Gastroesophageal sphincter (tissue), 4 donors: ENCODE data around the gene UNC5A. TPM values are rescaled to one million over a fixed set of nuclear protein-coding genes. Genes with fewer than 3 reads are reported as not detected.

Source experiments
- ATAC-seq: fragments of 150-250 bp; one replicate; pipeline ENCODE4 v1.9.1; 2016; ENCODE audit warnings: mild to moderate bottlenecking, moderate library complexity
- H3K27ac ChIP-seq, 4 donors: fragments of 200-600 bp; sonication (generic) in 3 of 4; 1 replicate in 3 of 4; 2 replicates in 1 of 4; pipeline ENCODE4 v1.5.1; 2016 to 2019
- H3K27me3 ChIP-seq: fragments of 200-600 bp; sonication (generic); one replicate; pipeline ENCODE4 v1.5.1; 2019
- H3K36me3 ChIP-seq, 2 donors: fragments of 200-600 bp; sonication (generic); one replicate each; pipeline ENCODE4 v1.5.1; 2019; ENCODE audit warnings: control low read depth in 1 of 2
- H3K4me1 ChIP-seq, 3 donors: fragments of 200-600 bp; sonication (generic); 1 replicate in 2 of 3; 2 replicates in 1 of 3; pipeline ENCODE4 v1.5.1; 2016 to 2019; ENCODE audit warnings: control low read depth in 2 of 3
- H3K4me3 ChIP-seq, 2 donors: fragments of 200-600 bp; sonication (generic); one replicate each; pipeline ENCODE4 v1.5.1; 2019; ENCODE audit warnings: mild to moderate bottlenecking in 1 of 2, moderate library complexity in 1 of 2
- H3K9me3 ChIP-seq, 3 donors: fragments of 200-600 bp; sonication (generic); one replicate each; pipeline ENCODE4 v1.5.1; 2017 to 2019; ENCODE audit warnings: control low read depth in 2 of 3
- CTCF ChIP-seq, 4 experiments: fragments of 200-600 bp in 2 of 4; fragments of 450-650 bp in 2 of 4; sonication (generic) in 1 of 4; IDR thresholded peaks; one replicate each; pipeline ENCODE4 v1.5.1; 2017 to 2019; ENCODE audit warnings: antibody characterized with exemption in 4 of 4, mild to moderate bottlenecking in 2 of 4, moderate library complexity in 2 of 4
- EP300 ChIP-seq: sonication (generic); formaldehyde crosslinking; IDR thresholded peaks from one replicate; pipeline ENCODE4 v1.6.1; 2017; ENCODE audit warnings: antibody characterized with exemption, mild to moderate bottlenecking
- POLR2A ChIP-seq, 2 donors: fragments of 450-650 bp; IDR thresholded peaks; one replicate each; pipeline ENCODE4 v1.6.1; 2017; ENCODE audit warnings: antibody characterized with exemption in 2 of 2, mild to moderate bottlenecking in 2 of 2, moderate library complexity in 1 of 2
- POLR2AphosphoS5 ChIP-seq: sonication (generic); formaldehyde crosslinking; IDR thresholded peaks from one replicate; pipeline ENCODE4 v1.6.1; 2017; ENCODE audit warnings: antibody characterized with exemption
- WGBS, 2 donors: methylation state at CpG; one replicate each; pipeline ENCODE4 v1.1.5; 2018; ENCODE audit warnings: low coverage in 1 of 2; 5-methylcytosine and 5-hydroxymethylcytosine counted together
- total RNA-seq, 4 donors: library from RNA; depleted of rRNA; stranded (reverse); fragments of >200 nt; gene quantifications; one replicate each; pipeline ENCODE4 v1.1.0, GENCODE V29; 2016

UNC5A gene
- total RNA-seq, 4 donors from 2014 or later, result 0.27 TPM; not detected in 3

- no peak for TF ChIP-seq POLR2A (IDR thresholded peaks at IDR 0.05)
- no peak for TF ChIP-seq POLR2AphosphoS5
- no peaks in the 10 kb centered on the region for H3K36me3 ChIP-seq
- H3K27me3 ChIP-seq, result peaks cover 64% of the 10 kb centered on the region
- WGBS, 2 donors, result 50% methylated on average over 2 of the region's 21 CpGs; no CpG with 5 or more reads in 1 of the 2 donors
- H3K4me3 ChIP-seq, result no peak overlapping the region
- peak; percentile 8 for ATAC-seq
- H3K9me3 ChIP-seq, result no peaks in the 10 kb centered on the region
- no peak overlapping the region for H3K27ac ChIP-seq
- H3K4me1 ChIP-seq, result no peaks in the 10 kb centered on the region
These were observed 67.5 kb downstream of the UNC5A start for GRCh38 chr5:176877793-176878331.

GRCh38 chr5:176878463-176878862, 68.1 kb downstream of the UNC5A start:
- Histone ChIP-seq H3K4me3 (no peak overlapping the region), H3K27ac (no peak overlapping the region), H3K27me3 (peaks cover 64% of the 10 kb centered on the region), H3K9me3 (no peaks in the 10 kb centered on the region), H3K4me1 (no peaks in the 10 kb centered on the region), H3K36me3 (no peaks in the 10 kb centered on the region)
- TF ChIP-seq POLR2A (IDR thresholded peaks at IDR 0.05) (no peak), EP300 (no peak), CTCF (IDR thresholded peaks at IDR 0.05) (no peak), POLR2AphosphoS5 (no peak)
- ATAC-seq, result no peak
- WGBS, 2 donors, result 74% methylated on average over 7 of the region's 12 CpGs; no CpG with 5 or more reads in 1 of the 2 donors

- no peak overlapping the region for H3K4me3 ChIP-seq
- H3K9me3 ChIP-seq, result no peaks in the 10 kb centered on the region
- no peaks in the 10 kb centered on the region for H3K36me3 ChIP-seq
- peaks cover 61% of the 10 kb centered on the region for H3K27me3 ChIP-seq
- WGBS, 2 donors, result 27 to 78% methylated on average over 2 to 6 of the region's 23 CpGs
- no peaks in the 10 kb centered on the region for H3K4me1 ChIP-seq
- no peak overlapping the region for H3K27ac ChIP-seq
- no peak for ATAC-seq
- TF ChIP-seq POLR2AphosphoS5, result no peak
- no peak for TF ChIP-seq CTCF (IDR thresholded peaks at IDR 0.05)
- no peak for TF ChIP-seq EP300
- no peak for TF ChIP-seq POLR2A (IDR thresholded peaks at IDR 0.05)
These were observed 68.7 kb downstream of the UNC5A start for GRCh38 chr5:176878906-176879662.

- ATAC-seq, result no peak
- H3K27me3 ChIP-seq, result peaks cover 54% of the 10 kb centered on the region
- H3K4me3 ChIP-seq, result no peak overlapping the region
- H3K36me3 ChIP-seq, result no peaks in the 10 kb centered on the region
- H3K27ac ChIP-seq, result no peak overlapping the region
- H3K4me1 ChIP-seq, result no peaks in the 10 kb centered on the region
- no peaks in the 10 kb centered on the region for H3K9me3 ChIP-seq
- no peak for TF ChIP-seq POLR2AphosphoS5
- TF ChIP-seq POLR2A (IDR thresholded peaks at IDR 0.05), result no peak
- TF ChIP-seq CTCF (IDR thresholded peaks at IDR 0.05), result no peak
- no peak for TF ChIP-seq EP300
- 70% methylated on average over 2 of the region's 23 CpGs; no CpG with 5 or more reads in 1 of the 2 donors for WGBS, 2 donors
These were observed 69.5 kb downstream of the UNC5A start for GRCh38 chr5:176879663-176880361.

GRCh38 chr5:176880366-176881020, 70.1 kb downstream of the UNC5A start:
- ATAC-seq, result no peak

More at GRCh38 chr5:176880366-176881020, 70.1 kb downstream of the UNC5A start:
- peaks cover 47% of the 10 kb centered on the region for H3K27me3 ChIP-seq
- TF ChIP-seq CTCF (IDR thresholded peaks at IDR 0.05), result no peak
- TF ChIP-seq EP300, result no peak
- no peak for TF ChIP-seq POLR2A (IDR thresholded peaks at IDR 0.05)
- TF ChIP-seq POLR2AphosphoS5, result no peak
- no peaks in the 10 kb centered on the region for H3K9me3 ChIP-seq
- no peaks in the 10 kb centered on the region for H3K36me3 ChIP-seq
- H3K27ac ChIP-seq, result no peak overlapping the region
- WGBS, 2 donors, result 93% methylated on average over 3 of the region's 26 CpGs; no CpG with 5 or more reads in 1 of the 2 donors
- H3K4me3 ChIP-seq, result no peak overlapping the region
- no peaks in the 10 kb centered on the region for H3K4me1 ChIP-seq
